GM23338 (cell line): ENCODE measurements around the gene DYSF. TPM values are rescaled to one million over a fixed set of nuclear protein-coding genes. Genes with fewer than 3 reads are reported as not detected.

Experiments
- ATAC-seq: fragments of 200-7000 bp; cut with Tn5 transposase; 3 replicates; pipeline ENCODE4 v1.9.1; 2020
- DNase-seq: peaks from one replicate; pipeline ENCODE4 v3.0.0-alpha.2; 2015; ENCODE audit warnings: low spot score
- H2AFZ ChIP-seq: fragments of 200-600 bp; sonication (generic); 2 replicates; pipeline ENCODE4 v1.8.0; 2016; ENCODE audit warnings: antibody characterized with exemption, mild to moderate bottlenecking, moderate library complexity
- H3F3A ChIP-seq: fragments of 200-600 bp; sonication (generic); replicated peaks from 2 replicates; pipeline ENCODE4 v1.8.0; 2017; ENCODE audit warnings: antibody characterized with exemption, mixed run types, low read depth
- H3K27ac ChIP-seq: fragments of 200-600 bp; sonication (generic); 2 replicates; pipeline ENCODE4 v1.6.1; 2016; ENCODE audit warnings: low read depth
- H3K27me3 ChIP-seq: fragments of 200-600 bp; sonication (generic); 2 replicates; pipeline ENCODE4 v1.8.0; 2016; ENCODE audit warnings: mild to moderate bottlenecking, mixed run types, moderate library complexity; ENCODE audit not compliant: insufficient read depth
- H3K36me3 ChIP-seq: fragments of 200-600 bp; sonication (generic); 2 replicates; pipeline ENCODE4 v1.8.0; 2016; ENCODE audit warnings: mild to moderate bottlenecking; ENCODE audit not compliant: insufficient read depth
- H3K4me1 ChIP-seq: fragments of 200-600 bp; sonication (generic); 2 replicates; pipeline ENCODE4 v1.8.0; 2016; ENCODE audit warnings: mild to moderate bottlenecking, moderate library complexity; ENCODE audit not compliant: insufficient read depth
- H3K4me2 ChIP-seq: fragments of 200-600 bp; sonication (generic); 2 replicates; pipeline ENCODE4 v1.7.1; 2017; ENCODE audit warnings: mixed run types
- H3K4me3 ChIP-seq: fragments of 200-600 bp; sonication (generic); 2 replicates; pipeline ENCODE4 v1.6.1; 2016; ENCODE audit warnings: mixed run types
- H3K79me2 ChIP-seq: fragments of 200-600 bp; sonication (generic); replicated peaks from 2 replicates; pipeline ENCODE4 v1.8.0; 2017; ENCODE audit warnings: mild to moderate bottlenecking; ENCODE audit not compliant: insufficient read depth
- H3K9me2 ChIP-seq: fragments of 200-600 bp; sonication (generic); 2 replicates; pipeline ENCODE4 v1.8.0; 2017; ENCODE audit not compliant: insufficient read depth
- H4K20me1 ChIP-seq: fragments of 200-600 bp; sonication (generic); replicated peaks from 2 replicates; pipeline ENCODE4 v1.8.0; 2017; ENCODE audit warnings: mild to moderate bottlenecking; ENCODE audit not compliant: insufficient read depth
- H3K27ac Mint-ChIP-seq: 2 replicates; pipeline ENCODE4 v1.8.0; 2020; ENCODE audit warnings: inconsistent platforms, mild to moderate bottlenecking, moderate library complexity, mixed read lengths
- H3K27me3 Mint-ChIP-seq: 3 replicates; pipeline ENCODE4 v1.8.0; 2022; ENCODE audit warnings: low read depth, mild to moderate bottlenecking, moderate library complexity, mixed read lengths, inconsistent platforms; ENCODE audit not compliant: insufficient read depth, poor library complexity
- H3K36me3 Mint-ChIP-seq: 3 replicates; pipeline ENCODE4 v1.8.0; 2021; ENCODE audit warnings: low read depth, mild to moderate bottlenecking, inconsistent platforms, moderate library complexity, mixed read lengths
- H3K4me1 Mint-ChIP-seq: 3 replicates; pipeline ENCODE4 v1.8.0; 2020; ENCODE audit warnings: mild to moderate bottlenecking, inconsistent platforms, mixed read lengths
- H3K4me3 Mint-ChIP-seq: 3 replicates; pipeline ENCODE4 v1.8.0; 2021; ENCODE audit warnings: moderate library complexity, mild to moderate bottlenecking, inconsistent platforms, mixed read lengths
- H3K9me3 Mint-ChIP-seq: 3 replicates; pipeline ENCODE4 v1.8.0; 2020; ENCODE audit warnings: moderate library complexity, mild to moderate bottlenecking, inconsistent platforms, mixed read lengths
- CREB1 ChIP-seq: fragments of 250-450 bp; sonication (Bioruptor Pico); IDR thresholded peaks from 2 replicates; pipeline ENCODE4 v1.5.0; 2020; ENCODE audit warnings: low read depth, mild to moderate bottlenecking, moderate library complexity
- CTCF ChIP-seq, 2 experiments: fragments of 200-600 bp in 1 of 2; sonication (generic) in 1 of 2; conservative IDR thresholded peaks; 2 replicates each; pipeline versions ENCODE4 v1.5.1 to v1.6.1; 2016 to 2017; ENCODE audit warnings: antibody characterized with exemption in 2 of 2, low read depth in 2 of 2, mild to moderate bottlenecking in 2 of 2, moderate library complexity in 1 of 2
- ETS1 ChIP-seq: IDR thresholded peaks from 2 replicates; pipeline ENCODE4 v1.6.1; 2016; ENCODE audit warnings: antibody characterized with exemption
- EZH2 ChIP-seq: fragments of 200-600 bp; sonication (generic); IDR thresholded peaks from one replicate; pipeline ENCODE4 v1.8.0; 2017; ENCODE audit warnings: antibody characterized with exemption, mild to moderate bottlenecking, low read depth; ENCODE audit not compliant: unreplicated experiment
- JUNB ChIP-seq: IDR thresholded peaks from one replicate; pipeline ENCODE4 v1.6.1; 2016; ENCODE audit warnings: antibody characterized with exemption; ENCODE audit not compliant: unreplicated experiment
- NANOG ChIP-seq: IDR thresholded peaks from 2 replicates; pipeline ENCODE4 v1.6.1; 2016; ENCODE audit warnings: antibody characterized with exemption, borderline replicate concordance
- POLR2AphosphoS5 ChIP-seq: IDR thresholded peaks from 2 replicates; pipeline ENCODE4 v1.6.1; 2016; ENCODE audit warnings: antibody characterized with exemption, low read depth
- REST ChIP-seq: IDR thresholded peaks from one replicate; pipeline ENCODE4 v1.6.1; 2018; ENCODE audit warnings: antibody characterized with exemption; ENCODE audit not compliant: unreplicated experiment
- STAT1 ChIP-seq: IDR thresholded peaks from one replicate; pipeline ENCODE4 v1.6.1; 2016; ENCODE audit warnings: antibody characterized with exemption; ENCODE audit not compliant: unreplicated experiment
- ZNF114 ChIP-seq: fragments of 250-450 bp; sonication (Bioruptor Pico); IDR thresholded peaks from 2 replicates; pipeline ENCODE4 v1.5.0; 2020; ENCODE audit warnings: mild to moderate bottlenecking, moderate library complexity
- ZNF331 ChIP-seq: fragments of 250-450 bp; sonication (Bioruptor Pico); IDR thresholded peaks from 2 replicates; pipeline ENCODE4 v1.5.0; 2020; ENCODE audit warnings: low read depth, mild to moderate bottlenecking, moderate library complexity
- ZNF462 ChIP-seq: fragments of 250-450 bp; sonication (Bioruptor Pico); IDR thresholded peaks from 2 replicates; pipeline ENCODE4 v1.5.0; 2020; ENCODE audit warnings: mild to moderate bottlenecking, moderate library complexity
- polyA plus RNA-seq: library from polyadenylated mRNA; unstranded; fragments of >200 nt; fragmentation: Nextera tagmentation; extraction: Ambion mirVana; gene quantifications from 2 replicates; pipeline ENCODE4 v1.2.1, GENCODE V29; 2016
- total RNA-seq: library from RNA; depleted of rRNA; stranded (reverse); fragments of >200 nt; shearing (Covaris generic); gene quantifications from 2 replicates; pipeline ENCODE4 v1.2.3, GENCODE V29; 2014

Gene DYSF
- total and polyA plus RNA-seq, 2 experiments from 2014 or later: 7.3 to 21.3 TPM

GRCh38 chr2:71422786-71423185 lies 30.6 kb upstream of the DYSF start:
- peaks cover 49% of the 10 kb centered on the region for H3K36me3 Mint-ChIP-seq
- peaks cover 37% of the 10 kb centered on the region for H3K36me3 ChIP-seq
- TF ChIP-seq CTCF (conservative IDR thresholded peaks at IDR 0.05; ENCODE audit: low read depth in 2 of 2) (no peak), NANOG (no peak), REST (no peak), JUNB (no peak), ETS1 (no peak), POLR2AphosphoS5 (no peak), ZNF114 (no peak), ZNF331 (no peak), STAT1 (no peak), ZNF462 (CRISPR knock-in tag) (no peak), EZH2 (no peak), CREB1 (CRISPR knock-in tag) (no peak)
- H3K79me2 ChIP-seq: peaks cover 27% of the 10 kb centered on the region
- H3K9me2 ChIP-seq: no peaks in the 10 kb centered on the region
- H3K4me1 Mint-ChIP-seq: peaks cover 11% of the 10 kb centered on the region
- no peak overlapping the region for H3K4me2 ChIP-seq
- no peak overlapping the region for H2AFZ ChIP-seq
- H3K27me3 Mint-ChIP-seq: no peaks in the 10 kb centered on the region
- H3K27ac ChIP-seq: peak overlapping the region; percentile 51
- DNase-seq (no peak), ATAC-seq (no peak)
- H3K4me3 Mint-ChIP-seq: no peak overlapping the region
- H3F3A ChIP-seq: no peaks in the 10 kb centered on the region
- H4K20me1 ChIP-seq: no peaks in the 10 kb centered on the region; the same call in none of the 2 replicates
- no peaks in the 10 kb centered on the region for H3K27me3 ChIP-seq
- no peak overlapping the region for H3K4me3 ChIP-seq
- H3K9me3 Mint-ChIP-seq: no peaks in the 10 kb centered on the region
- 0 out of 2 replicates have a peak overlapping the region, but pooled peaks have one; percentile 19 for H3K27ac Mint-ChIP-seq
- peaks cover 6% of the 10 kb centered on the region; the same call in 1 of the 2 replicates for H3K4me1 ChIP-seq
